GM23248 (cell line): ENCODE measurements around the gene TBCC.

Experiments
- EZH2 ChIP-seq: fragments of 200-600 bp; sonication (generic); IDR thresholded peaks from 2 replicates; pipeline ENCODE4 v1.6.1; 2018; ENCODE audit warnings: antibody characterized with exemption, mild to moderate bottlenecking; ENCODE audit not compliant: insufficient read depth, poor library complexity, severe bottlenecking
- EZH2phosphoT487 ChIP-seq: fragments of 200-600 bp; sonication (generic); IDR thresholded peaks from 2 replicates; pipeline ENCODE4 v1.6.1; 2018; ENCODE audit warnings: antibody characterized with exemption, moderate library complexity, mild to moderate bottlenecking, low read depth; ENCODE audit not compliant: insufficient read depth

DNA sequence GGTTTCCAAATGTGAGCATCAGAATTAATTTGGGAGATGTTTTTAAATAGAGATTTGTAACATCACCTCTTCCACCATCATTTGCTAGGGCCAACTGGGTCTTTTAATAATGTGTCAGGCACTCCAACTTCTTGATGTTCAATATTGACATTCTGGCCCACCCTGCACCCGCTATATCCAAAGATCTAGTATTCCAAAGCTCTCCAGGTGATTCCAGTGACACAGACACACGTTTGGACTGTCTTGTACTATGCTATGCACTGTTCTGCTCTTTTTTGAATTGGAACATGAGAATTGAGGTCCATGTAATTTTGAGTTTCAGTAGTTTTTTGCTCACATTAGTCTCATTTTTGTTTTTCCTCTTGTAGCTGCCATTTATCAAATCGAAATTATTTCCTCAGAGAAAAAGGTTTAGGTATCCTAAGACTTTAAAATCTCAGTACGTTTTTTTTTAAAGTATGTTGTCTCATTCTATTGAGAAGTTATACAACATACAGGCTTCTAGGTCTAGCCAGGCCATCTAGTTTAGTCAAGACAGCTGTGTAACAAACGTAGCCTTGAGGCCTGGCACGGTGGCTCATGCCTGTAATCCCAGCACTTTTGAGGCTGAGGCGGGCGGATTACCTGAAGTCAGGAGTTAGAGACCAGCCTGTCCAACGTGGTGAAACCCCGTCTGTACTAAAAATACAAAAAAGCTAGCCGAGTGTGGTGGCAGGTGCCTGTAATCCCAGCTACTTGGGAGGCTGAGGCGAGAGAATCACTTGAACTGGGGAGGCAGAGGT is 39.0 kb upstream of the TBCC start:
- TF ChIP-seq EZH2: no peak
- no peak for TF ChIP-seq EZH2phosphoT487
